ENCODE measurements around the gene RAPGEF1.

RAPGEF1 gene

DNA sequence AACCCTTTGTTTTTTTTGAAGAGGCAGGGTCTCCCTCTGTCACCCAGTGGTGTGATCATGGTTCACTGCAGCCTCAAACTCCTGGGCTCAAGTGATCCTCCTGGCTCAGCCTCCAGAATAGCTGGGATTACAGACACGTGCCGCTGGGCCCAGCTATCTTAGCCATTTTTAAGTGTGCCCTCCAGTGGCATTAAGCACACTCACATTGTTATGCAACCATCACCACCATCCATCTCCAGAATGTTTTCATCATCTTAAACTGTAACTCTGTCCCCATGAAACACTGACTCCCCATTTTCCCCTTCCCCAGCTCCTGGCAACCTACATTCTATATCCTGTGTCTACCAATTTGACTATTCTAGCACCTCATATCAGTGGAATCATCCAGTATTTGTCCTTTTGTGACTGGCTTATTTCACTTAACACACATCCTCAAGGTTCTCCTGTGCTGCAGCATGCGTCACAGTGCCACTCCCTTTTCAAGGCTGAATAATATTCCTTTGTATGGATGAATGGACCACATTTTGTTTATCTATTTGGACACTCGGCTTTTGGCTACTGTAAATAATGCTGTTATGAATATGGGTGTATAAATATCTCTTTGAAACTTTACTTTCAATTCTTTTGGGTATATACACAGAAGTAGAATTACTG, 12.5 kb upstream of the RAPGEF1 start:
- no peak for DNase-seq (ENCODE audit: low read depth)

GRCh38 chr9:131748411-131748955, 8.6 kb upstream of the RAPGEF1 start:
- H3K4me3 ChIP-seq (ENCODE audit: low read depth, low read length) = no peak overlapping the region
- no peak for DNase-seq (ENCODE audit: low read depth)

More for the DNA sequence above, 12.5 kb upstream of the RAPGEF1 start:
- no peak overlapping the region for H3K4me3 ChIP-seq (ENCODE audit: low read depth, low read length)

GRCh38 chr9:131747352-131747751, 7.5 kb upstream of the RAPGEF1 start:
- H3K4me3 ChIP-seq (ENCODE audit: low read depth, low read length) = no peak overlapping the region
- DNase-seq (ENCODE audit: low read depth) = no peak

GRCh38 chr9:131745610-131746009, 5.7 kb upstream of the RAPGEF1 start:
- DNase-seq (ENCODE audit: low read depth) = no peak
- H3K4me3 ChIP-seq (ENCODE audit: low read depth, low read length) = no peak overlapping the region

- H3K4me3 ChIP-seq (ENCODE audit: low read depth, low read length) = no peak overlapping the region
- DNase-seq (ENCODE audit: low read depth) = no peak
Measured at GRCh38 chr9:131744720-131745201, 4.9 kb upstream of the RAPGEF1 start.

GRCh38 chr9:131744171-131744719, 4.4 kb upstream of the RAPGEF1 start:
- DNase-seq (ENCODE audit: low read depth) = no peak
- no peak overlapping the region for H3K4me3 ChIP-seq (ENCODE audit: low read depth, low read length)

GRCh38 chr9:131743501-131743900, 3.6 kb upstream of the RAPGEF1 start:
- H3K4me3 ChIP-seq (ENCODE audit: low read depth, low read length) = no peak overlapping the region
- DNase-seq (ENCODE audit: low read depth) = no peak

- no peak for DNase-seq (ENCODE audit: low read depth)
Measured at GRCh38 chr9:131743096-131743495, 3.2 kb upstream of the RAPGEF1 start.

GRCh38 chr9:131740898-131741297, 1.0 kb upstream of the RAPGEF1 start:
- DNase-seq (ENCODE audit: low read depth) = no peak
- no peak overlapping the region for H3K4me3 ChIP-seq (ENCODE audit: low read depth, low read length)

More at GRCh38 chr9:131743096-131743495, 3.2 kb upstream of the RAPGEF1 start:
- no peak overlapping the region for H3K4me3 ChIP-seq (ENCODE audit: low read depth, low read length)

DNA sequence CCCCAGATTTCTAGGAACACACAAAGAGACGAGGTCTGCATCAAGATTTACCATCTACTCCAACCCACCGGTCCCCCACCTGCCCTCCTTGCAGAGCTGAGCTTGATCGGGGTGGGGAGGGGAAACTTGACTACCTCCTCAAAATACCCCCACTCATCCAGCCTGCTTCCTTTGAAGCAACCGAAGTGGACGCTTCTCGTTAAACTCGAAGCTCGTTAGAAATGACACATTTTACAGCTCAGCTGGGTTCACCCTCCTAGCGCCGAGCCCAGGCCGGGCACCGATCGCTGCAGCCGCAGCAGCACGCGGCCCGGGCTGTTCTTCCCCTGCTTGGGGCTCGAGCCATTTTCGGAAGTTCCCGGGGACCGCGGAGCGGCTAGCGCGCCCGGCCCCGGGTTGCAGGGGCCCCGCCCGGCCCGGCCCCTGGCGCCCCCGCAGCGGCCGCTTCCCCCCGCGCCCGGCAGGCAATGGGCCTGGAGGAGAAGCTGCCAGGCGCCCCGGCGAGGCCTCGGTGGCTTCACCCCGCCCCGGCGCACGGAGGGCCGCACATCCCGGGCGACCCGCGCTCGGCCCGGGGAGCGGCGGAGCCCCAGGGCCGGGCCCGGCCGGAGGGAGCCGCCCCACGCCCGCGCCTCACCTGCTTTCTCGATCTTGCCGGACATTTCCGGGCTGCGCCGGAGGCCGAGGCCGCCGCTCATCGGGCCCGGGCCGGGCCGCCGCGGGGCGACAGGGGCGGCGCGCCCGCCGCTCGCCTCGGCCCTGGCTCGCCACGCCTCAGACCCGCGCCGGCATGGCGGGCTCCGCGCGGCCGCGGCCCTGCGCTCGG, 530 bp downstream of the RAPGEF1 start:
- DNase-seq (ENCODE audit: low read depth) = no peak
- H3K4me3 ChIP-seq (ENCODE audit: low read depth, low read length) = peak overlapping the region; percentile 69

DNA sequence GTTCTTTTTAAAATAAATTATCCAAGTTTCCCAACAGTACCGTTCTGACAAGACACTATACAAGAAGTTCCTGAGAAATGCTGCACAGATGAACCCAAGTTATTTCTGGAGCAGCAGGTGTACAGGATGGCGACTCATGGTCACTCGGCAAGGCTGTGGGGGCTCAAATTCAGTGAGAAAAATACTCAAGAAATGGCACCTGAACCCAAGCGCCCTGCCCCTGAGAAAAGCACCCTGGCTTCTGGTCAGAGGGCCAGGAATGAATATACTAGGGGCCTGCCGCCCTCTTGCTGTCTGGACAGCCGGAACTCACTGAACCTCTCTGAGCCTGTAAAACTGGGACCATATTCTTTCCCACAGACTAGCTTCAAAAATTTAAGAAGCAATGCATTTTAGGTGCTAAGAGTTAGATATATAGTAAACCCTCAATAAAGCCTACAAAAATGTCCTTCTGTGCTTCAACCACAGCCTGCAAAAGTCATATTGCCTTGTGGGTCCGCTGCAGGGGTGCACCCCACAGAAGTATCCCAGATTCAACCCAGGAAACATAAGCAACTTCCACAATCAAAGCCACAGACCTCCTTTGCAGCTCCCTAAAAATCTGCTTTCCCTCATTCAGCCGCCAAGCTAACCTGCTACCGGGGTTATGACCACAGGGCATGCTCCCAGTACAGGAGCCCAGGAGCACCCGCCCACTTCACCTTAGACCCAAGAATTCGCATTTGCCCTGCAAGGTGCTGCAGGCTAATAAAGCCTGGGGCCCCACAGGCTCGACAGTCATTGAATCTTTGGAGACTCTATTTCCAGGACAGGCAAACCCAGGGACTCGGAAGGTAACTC, 1.4 kb downstream of the RAPGEF1 start:
- H3K4me3 ChIP-seq (ENCODE audit: low read depth, low read length) = peak overlapping the region; percentile 69
- DNase-seq (ENCODE audit: low read depth) = no peak

- H3K4me3 ChIP-seq (ENCODE audit: low read depth, low read length) = no peak overlapping the region
- no peak for DNase-seq (ENCODE audit: low read depth)
Measured at GRCh38 chr9:131737426-131737825, 2.5 kb downstream of the RAPGEF1 start.

GRCh38 chr9:131736431-131736830, 3.4 kb downstream of the RAPGEF1 start:
- no peak for DNase-seq (ENCODE audit: low read depth)
- no peak overlapping the region for H3K4me3 ChIP-seq (ENCODE audit: low read depth, low read length)

DNA sequence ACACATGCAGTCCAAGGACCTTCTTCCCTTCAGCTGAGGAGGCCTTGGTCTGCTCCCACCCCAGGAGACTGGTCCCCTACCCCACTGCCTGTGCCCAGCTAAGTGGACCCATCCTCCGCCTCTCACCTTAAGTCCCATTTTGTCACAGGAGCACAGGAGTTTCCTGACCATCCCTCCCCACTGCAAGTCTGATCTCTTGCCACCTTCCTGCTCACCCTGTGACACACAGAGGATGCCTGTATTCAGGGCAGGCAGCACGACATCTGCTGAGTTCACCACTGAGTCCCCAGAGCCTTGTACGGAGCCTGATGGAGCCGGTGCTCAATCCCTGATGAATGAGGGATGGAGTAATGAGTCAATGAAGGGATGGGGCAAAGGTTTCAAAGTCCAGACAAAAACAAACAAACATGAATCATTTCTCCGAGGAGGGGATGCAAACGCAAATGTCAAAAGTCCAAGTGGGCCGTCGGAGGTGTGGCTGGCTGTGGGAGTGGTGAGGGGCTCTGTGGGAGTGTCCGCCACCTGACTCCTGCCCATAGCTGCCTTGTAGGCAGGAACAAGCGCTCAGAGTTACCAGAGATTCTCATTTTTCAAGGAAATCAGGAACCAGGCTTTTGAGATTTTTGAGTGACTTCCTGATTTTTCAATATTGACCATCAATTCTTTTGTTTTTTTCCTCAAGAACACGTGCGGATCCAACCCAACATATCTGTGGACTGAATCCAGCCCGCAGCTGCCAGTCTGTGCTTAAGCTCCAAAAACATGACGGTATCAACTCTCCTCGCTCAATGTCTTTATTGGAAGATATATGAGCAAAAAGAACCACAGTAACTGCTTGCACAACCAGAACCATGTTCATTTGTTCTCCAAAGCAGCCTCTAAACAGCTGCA, 4.4 kb downstream of the RAPGEF1 start:
- H3K4me3 ChIP-seq (ENCODE audit: low read depth, low read length) = no peak overlapping the region
- no peak for DNase-seq (ENCODE audit: low read depth)

DNA sequence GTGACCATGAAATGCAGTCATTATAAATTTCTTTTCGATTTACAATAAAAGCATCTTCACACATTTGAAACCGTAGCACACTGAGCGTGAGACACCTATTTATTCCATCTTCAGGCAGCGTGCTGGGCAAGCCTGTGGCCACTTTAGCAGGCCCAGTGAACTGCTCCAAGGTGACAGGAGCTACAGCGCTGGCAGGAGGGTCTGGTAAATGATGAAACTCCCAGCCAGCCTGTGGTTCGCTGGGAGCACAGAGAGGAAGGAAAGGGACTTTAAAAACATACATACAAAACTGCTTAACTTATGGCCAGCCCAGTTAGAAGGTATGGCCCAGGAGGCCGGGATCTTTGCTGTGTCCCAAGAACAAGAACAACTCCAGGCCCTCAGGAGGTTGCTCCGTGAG, 5.1 kb downstream of the RAPGEF1 start:
- no peak overlapping the region for H3K4me3 ChIP-seq (ENCODE audit: low read depth, low read length)
- DNase-seq (ENCODE audit: low read depth) = no peak

DNA sequence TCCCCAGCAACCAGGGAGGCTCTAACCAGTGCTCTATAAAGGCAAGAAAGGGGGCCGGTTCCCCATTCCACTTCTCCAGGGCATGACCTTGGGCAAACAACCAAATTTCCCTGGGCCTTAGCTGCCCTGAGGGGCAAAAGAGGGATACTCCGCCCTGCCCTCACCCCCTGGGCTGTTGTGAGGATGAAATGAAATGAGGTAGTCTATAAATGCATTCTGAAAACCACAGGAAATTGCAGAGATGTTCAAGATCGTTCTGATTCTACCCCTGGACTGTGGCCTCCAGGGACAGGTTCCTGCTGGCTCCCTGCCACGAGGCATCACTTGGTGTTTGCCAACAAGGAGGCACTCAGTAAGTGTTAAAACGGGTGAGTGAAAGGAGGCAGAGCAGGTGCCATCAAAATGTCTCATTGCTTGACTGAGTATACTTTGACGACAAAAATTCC, 5.7 kb downstream of the RAPGEF1 start:
- no peak overlapping the region for H3K4me3 ChIP-seq (ENCODE audit: low read depth, low read length)
- no peak for DNase-seq (ENCODE audit: low read depth)

DNA sequence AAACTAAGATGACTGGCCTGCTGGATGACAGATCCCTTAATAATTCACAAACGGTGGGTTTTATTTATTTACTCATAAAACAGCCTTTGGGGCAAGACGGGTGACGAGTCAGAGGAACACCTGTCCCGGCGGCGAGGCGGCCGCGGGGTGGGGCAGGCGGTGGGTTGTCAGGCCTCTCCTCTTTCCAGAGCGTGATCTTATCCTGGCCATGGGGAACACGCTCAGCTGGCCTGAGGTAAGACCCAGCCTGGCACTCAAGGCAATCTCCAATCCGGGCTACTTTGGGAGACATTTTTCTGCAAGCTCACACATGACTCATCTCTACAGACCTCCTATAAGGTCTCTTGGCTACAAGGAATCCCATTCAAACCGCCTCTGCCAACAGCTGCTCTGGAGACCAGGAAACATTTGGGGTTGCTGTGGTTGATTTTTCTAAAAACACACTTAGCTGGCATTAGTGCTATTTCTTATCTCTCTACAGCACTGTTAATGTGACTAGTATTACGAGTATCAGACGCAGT, 6.3 kb downstream of the RAPGEF1 start:
- H3K4me3 ChIP-seq (ENCODE audit: low read depth, low read length) = no peak overlapping the region
- DNase-seq (ENCODE audit: low read depth) = peak; percentile 85

DNA sequence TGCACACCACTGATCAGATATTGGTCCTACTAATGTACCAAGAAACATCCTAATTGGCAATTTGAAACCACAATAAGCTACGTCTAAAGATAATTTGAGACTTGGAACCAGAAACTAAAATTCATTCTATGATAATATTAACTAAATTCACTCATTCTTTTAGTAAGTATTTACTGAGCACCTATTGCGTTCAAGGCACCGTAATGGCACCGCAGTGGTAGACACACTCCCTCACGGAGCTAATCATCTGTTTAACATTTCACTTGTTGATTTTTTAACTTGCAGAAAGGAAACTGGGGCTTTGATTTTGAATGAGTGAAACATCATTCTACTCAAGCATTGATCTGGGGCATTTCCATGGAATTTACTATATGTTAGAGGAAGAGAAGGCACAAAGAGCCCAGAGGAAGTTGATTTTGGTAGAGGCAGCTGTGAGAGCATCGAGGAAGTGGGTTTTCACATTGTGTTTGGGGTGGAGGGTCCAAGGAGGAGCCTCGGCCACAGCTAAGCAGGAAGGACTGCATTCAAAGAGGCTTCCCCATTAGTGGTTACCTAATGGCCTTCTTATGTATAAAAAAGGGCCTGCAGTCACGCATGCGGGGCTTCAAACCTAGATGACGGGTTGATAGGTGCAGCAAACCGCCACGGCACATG, 7.1 kb downstream of the RAPGEF1 start:
- H3K4me3 ChIP-seq (ENCODE audit: low read depth, low read length) = no peak overlapping the region
- DNase-seq (ENCODE audit: low read depth) = no peak

All from skeletal muscle cell (primary cell).